HepG2 (cell line): Measurements from ENCODE around the gene TECTA. TPM values are rescaled to one million over a fixed set of nuclear protein-coding genes. Genes with fewer than 3 reads are reported as not detected.

ENCODE experiments used
- ATAC-seq: fragments of 200-7000 bp; cut with Tn5 transposase; 3 replicates; pipeline ENCODE4 v1.9.1; 2020; ENCODE audit warnings: mild to moderate bottlenecking, moderate library complexity
- BruUV-seq: library from RNA; stranded (reverse); fragments of 400-500 nt; replicated peaks from 2 replicates; lab custom pipeline; 2021; lab: Mats Ljungman, UMichigan
- CTCF ChIA-PET: fragments of 300-600 bp; formaldehyde crosslinking; extraction: SDS; loops from one replicate; lab custom pipeline; 2021; ENCODE audit warnings: low total read pairs, inconsistent platforms, low intra/inter-chr PET ratio; lab: Yijun Ruan, JAX
- POLR2A ChIA-PET: fragments of 350-600 bp; sonication (Branson Sonifier 250); formaldehyde crosslinking; loops from one replicate; lab custom pipeline; 2020; ENCODE audit warnings: antibody characterized with exemption, inconsistent platforms; lab: Yijun Ruan, JAX
- DNase-seq: peaks from one replicate; pipeline ENCODE4 v3.0.0-alpha.2; 2015; ENCODE audit warnings: low spot score
- FAIRE-seq: peaks from 3 replicates; lab custom pipeline; 2011; peaks lifted over from hg19 to GRCh38; lab: Jason Lieb, UNC
- H2AFZ ChIP-seq: one replicate; pipeline ENCODE4 v1.6.1; 2011; ENCODE audit warnings: low read length, inconsistent platforms
- H3K27ac ChIP-seq: fragments of 300-600 bp; 3 replicates; pipeline ENCODE4 v1.8.0; 2011; ENCODE audit warnings: mixed run types, mild to moderate bottlenecking, mixed read lengths, low read length, inconsistent platforms; ENCODE audit not compliant: insufficient read depth; ENCODE audit errors: extremely low read length
- H3K27me3 ChIP-seq, 2 experiments: fragments of 200-600 bp in 1 of 2; 2 replicates in 1 of 2; 3 replicates in 1 of 2; pipeline versions ENCODE4 v1.6.0 to v1.8.0; 2011; ENCODE audit warnings: low read length in 2 of 2, mild to moderate bottlenecking in 2 of 2, moderate library complexity in 2 of 2, inconsistent platforms in 1 of 2; ENCODE audit not compliant: insufficient read depth in 2 of 2, control insufficient read depth in 1 of 2
- H3K36me3 ChIP-seq, 2 experiments: fragments of 200-600 bp in 1 of 2; replicated peaks in 1 of 2; 2 replicates in 1 of 2; 3 replicates in 1 of 2; pipeline versions ENCODE4 v1.5.1 to v1.8.0; 2011; ENCODE audit warnings: low read length in 2 of 2, inconsistent platforms in 1 of 2; ENCODE audit not compliant: insufficient read depth in 2 of 2, control insufficient read depth in 1 of 2
- H3K4me1 ChIP-seq: 2 replicates; pipeline ENCODE4 v1.5.1; 2012; ENCODE audit warnings: low read length, inconsistent platforms; ENCODE audit not compliant: insufficient read depth
- H3K4me2 ChIP-seq: 2 replicates; pipeline ENCODE4 v1.6.0; 2011; ENCODE audit warnings: low read depth, low read length, inconsistent platforms
- H3K4me3 ChIP-seq, 3 experiments: fragments of 200-600 bp in 1 of 3; sonication (generic), shearing (Covaris generic) in 1 of 3; replicated peaks in 1 of 3; 2 replicates each; pipeline ENCODE4 v1.5.1; 2011 to 2016; ENCODE audit warnings: low read length in 3 of 3, inconsistent platforms in 2 of 3, low read depth in 2 of 3, mild to moderate bottlenecking in 2 of 3, control low read depth in 1 of 3, mixed read lengths in 1 of 3; ENCODE audit not compliant: insufficient read depth in 1 of 3
- H3K79me2 ChIP-seq: one replicate; pipeline ENCODE4 v1.6.1; 2011; ENCODE audit warnings: low read length, inconsistent platforms; ENCODE audit not compliant: insufficient read depth
- H3K9ac ChIP-seq: 2 replicates; pipeline ENCODE4 v1.6.0; 2011; ENCODE audit warnings: mild to moderate bottlenecking, low read depth, low read length, inconsistent platforms; ENCODE audit not compliant: insufficient read depth
- H3K9me3 ChIP-seq: 2 replicates; pipeline ENCODE4 v1.5.1; 2012; ENCODE audit warnings: mild to moderate bottlenecking, low read length
- H4K20me1 ChIP-seq: 2 replicates; pipeline ENCODE4 v1.6.0; 2011; ENCODE audit warnings: inconsistent platforms, mild to moderate bottlenecking, low read length, moderate library complexity; ENCODE audit not compliant: insufficient read depth
- FOXP1 ChIP-seq, 2 experiments: fragments of 450-650 bp in 1 of 2; IDR thresholded peaks; 2 replicates each; pipeline ENCODE4 v1.6.1; 2017 to 2018; ENCODE audit warnings: antibody characterized with exemption in 1 of 2
- KLF13 ChIP-seq: sonication (generic); formaldehyde crosslinking; IDR thresholded peaks from 2 replicates; pipeline ENCODE4 v1.4.0; 2020; ENCODE audit warnings: mild to moderate bottlenecking, missing genetic modification reagents
- RNF219 ChIP-seq: sonication (generic); formaldehyde crosslinking; IDR thresholded peaks from 2 replicates; pipeline ENCODE4 v1.5.0; 2020; ENCODE audit warnings: mild to moderate bottlenecking, missing genetic modification reagents
- SYNCRIP ChIP-seq: fragments of 200-400 bp; formaldehyde crosslinking; IDR thresholded peaks from 2 replicates; pipeline ENCODE4 v1.6.1; 2018; ENCODE audit warnings: mild to moderate bottlenecking, low read depth, low read length; ENCODE audit not compliant: insufficient read depth
- ZBTB44 ChIP-seq: sonication (generic); formaldehyde crosslinking; IDR thresholded peaks from 2 replicates; pipeline ENCODE4 v1.4.0; 2020; ENCODE audit warnings: missing genetic modification reagents
- ZNF180 ChIP-seq: sonication (generic); formaldehyde crosslinking; IDR thresholded peaks from 2 replicates; pipeline ENCODE4 v1.4.0; 2020; ENCODE audit warnings: low read depth, missing genetic modification reagents, borderline replicate concordance
- ZNF879 ChIP-seq: sonication (generic); formaldehyde crosslinking; IDR thresholded peaks from 2 replicates; pipeline ENCODE4 v1.8.1; 2023; ENCODE audit warnings: missing genetic modification reagents
- WGBS: methylation state at CpG from one replicate; pipeline ENCODE4 v1.1.6; 2017; ENCODE audit warnings: low lambda C conversion rate; 5-methylcytosine and 5-hydroxymethylcytosine counted together
- in situ Hi-C: cut with HindIII; loops from 2 replicates; pipeline ENCODE4 v1.10.0; 2017; ENCODE audit warnings: low pct_unique_long_range_greater_than_20kb; ENCODE audit not compliant: extremely low pct_ligation_motif_present
- intact Hi-C: fragments of 100-400 bp; cut with micrococcal nuclease; formaldehyde crosslinking; loops from one replicate; pipeline ENCODE4 v1.10.0; 2022; ENCODE audit not compliant: unreplicated experiment
- polyA plus RNA-seq, 8 experiments: library from polyadenylated mRNA; depleted of rRNA in 3 of 8; stranded (reverse) in 7 of 8; unstranded in 1 of 8; fragments of >200 nt; fragmentation: Illumina TruSeq in 4 of 8; extraction: Trizol in 4 of 8; gene quantifications; 2 replicates each; pipeline versions ENCODE4 v1.2.1 to v1.2.3, GENCODE V29; 2011 to 2016; ENCODE audit warnings: low read depth in 4 of 8, missing spikeins in 1 of 8, mixed read lengths in 1 of 8; ENCODE audit not compliant: insufficient read depth in 1 of 8
- total RNA-seq, 5 experiments: library from RNA; depleted of rRNA; stranded (reverse); fragments of >200 nt; fragmentation: Illumina TruSeq; extraction: Trizol; gene quantifications; 2 replicates each; pipeline ENCODE4 v1.2.3, GENCODE V29; 2016; ENCODE audit warnings: low read depth in 1 of 5

The TECTA gene
- total and polyA plus RNA-seq, 2 of the 13 experiments (the other 11 are each of a cell fraction or from before 2014, with no cell fraction given), result 0.04 to 0.17 TPM

GRCh38 chr11:121068787-121069186, 32.3 kb upstream of the TECTA start:
- ATAC-seq, result no peak
- no TSS peak for BruUV-seq
- WGBS, result 88% methylated on average over 6 of the region's 6 CpGs

More at GRCh38 chr11:121068787-121069186, 32.3 kb upstream of the TECTA start:
- H3K4me2 ChIP-seq, result no peak overlapping the region
- intact Hi-C loops (no loop called here), in situ Hi-C loops (no loop called here)
- ChIA-PET CTCF (no interaction called here), POLR2A (no interaction called here)
- H3K36me3 ChIP-seq, result no peaks in the 10 kb centered on the region
- no peak overlapping the region for H3K9ac ChIP-seq
- no peak overlapping the region for H2AFZ ChIP-seq
- H3K27me3 ChIP-seq, result no peaks in the 10 kb centered on the region
- H3K4me3 ChIP-seq, result no peak overlapping the region
- DNase-seq, result no peak
- H3K79me2 ChIP-seq, result no peaks in the 10 kb centered on the region
- H3K27ac ChIP-seq, result peak overlapping the region; percentile 98
- FAIRE-seq, result no peak
- peaks cover 67% of the 10 kb centered on the region for H3K4me1 ChIP-seq
- TF ChIP-seq RNF219 (CRISPR knock-in tag) (no peak), ZBTB44 (CRISPR knock-in tag) (no peak), SYNCRIP (no peak), KLF13 (CRISPR knock-in tag) (no peak), ZNF879 (CRISPR knock-in tag) (no peak), ZNF180 (CRISPR knock-in tag) (no peak), FOXP1 (IDR thresholded peaks at IDR 0.05) (no peak), FOXP1 (CRISPR knock-in tag; IDR thresholded peaks at IDR 0.05) (no peak)
- no peaks in the 10 kb centered on the region for H3K9me3 ChIP-seq
- no peaks in the 10 kb centered on the region for H4K20me1 ChIP-seq
